PC-9 (cell line): ENCODE measurements around the gene KCNK6.

ENCODE experiments used
- EZH2 ChIP-seq: fragments of 200-600 bp; sonication (generic); IDR thresholded peaks from 2 replicates; pipeline ENCODE4 v1.8.0; 2017; ENCODE audit warnings: antibody characterized with exemption, low read depth
- TF ChIP-seq, protein P1 (sequence below): fragments of 200-600 bp; sonication (generic); conservative IDR thresholded peaks from 2 replicates; pipeline ENCODE4 v1.6.1; 2017; ENCODE audit warnings: mixed run types, antibody characterized with exemption, mild to moderate bottlenecking, moderate library complexity

DNA sequence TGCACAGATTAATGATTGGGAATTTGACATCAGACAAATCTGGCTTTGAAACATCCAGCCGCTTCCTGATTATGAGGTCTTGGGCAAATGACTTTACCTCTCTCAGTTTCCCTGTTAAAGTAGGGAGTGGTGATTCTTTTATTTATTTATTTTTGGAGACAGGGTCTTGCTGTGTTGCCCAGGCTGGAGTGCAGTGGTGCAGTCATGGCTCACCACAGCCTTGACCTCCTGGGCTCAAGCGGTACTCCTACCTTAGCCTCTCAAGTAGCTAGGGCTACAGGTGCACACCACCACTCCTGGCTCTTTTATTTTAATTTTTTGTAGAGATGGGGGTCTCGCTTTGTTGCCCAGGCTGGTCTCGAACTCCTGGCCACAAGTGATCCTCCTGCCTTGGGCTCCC is 57.4 kb downstream of the KCNK6 start:
- TF ChIP-seq, protein P1, sequence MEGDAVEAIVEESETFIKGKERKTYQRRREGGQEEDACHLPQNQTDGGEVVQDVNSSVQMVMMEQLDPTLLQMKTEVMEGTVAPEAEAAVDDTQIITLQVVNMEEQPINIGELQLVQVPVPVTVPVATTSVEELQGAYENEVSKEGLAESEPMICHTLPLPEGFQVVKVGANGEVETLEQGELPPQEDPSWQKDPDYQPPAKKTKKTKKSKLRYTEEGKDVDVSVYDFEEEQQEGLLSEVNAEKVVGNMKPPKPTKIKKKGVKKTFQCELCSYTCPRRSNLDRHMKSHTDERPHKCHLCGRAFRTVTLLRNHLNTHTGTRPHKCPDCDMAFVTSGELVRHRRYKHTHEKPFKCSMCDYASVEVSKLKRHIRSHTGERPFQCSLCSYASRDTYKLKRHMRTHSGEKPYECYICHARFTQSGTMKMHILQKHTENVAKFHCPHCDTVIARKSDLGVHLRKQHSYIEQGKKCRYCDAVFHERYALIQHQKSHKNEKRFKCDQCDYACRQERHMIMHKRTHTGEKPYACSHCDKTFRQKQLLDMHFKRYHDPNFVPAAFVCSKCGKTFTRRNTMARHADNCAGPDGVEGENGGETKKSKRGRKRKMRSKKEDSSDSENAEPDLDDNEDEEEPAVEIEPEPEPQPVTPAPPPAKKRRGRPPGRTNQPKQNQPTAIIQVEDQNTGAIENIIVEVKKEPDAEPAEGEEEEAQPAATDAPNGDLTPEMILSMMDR = no peak
- no peak for TF ChIP-seq EZH2
